Measurements from ENCODE around the gene KCNJ14. TPM values are rescaled to one million over a fixed set of nuclear protein-coding genes. Genes with fewer than 3 reads are reported as not detected.

Gene KCNJ14
- total RNA-seq, 4 donors from 2014 or later = 0.44 to 4.1 (median 1.5) TPM

DNA sequence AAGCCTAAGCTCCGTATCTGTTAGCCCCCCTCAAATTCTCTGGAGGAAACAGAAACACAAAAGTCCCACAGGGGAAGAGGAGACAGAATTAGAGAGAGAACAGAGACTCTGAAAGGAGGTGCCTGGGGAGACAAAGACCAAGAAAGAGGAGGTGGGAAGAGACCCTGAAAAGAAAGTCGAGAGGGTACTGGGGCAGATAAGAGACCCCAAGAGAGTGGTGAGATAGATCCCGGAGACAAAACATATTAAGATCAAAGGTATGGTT, 10.5 kb upstream of the KCNJ14 start:
- Histone ChIP-seq H3K9me3 (no peaks in the 10 kb centered on the region), H3K4me3 (peak overlapping the region in 3 of 4 donors; percentile 79 to 90 (median 84)), H3K4me1 (peaks cover 0 to 38% (median 18%) of the 10 kb centered on the region in 4 donors), H3K27me3 (peaks cover 0 to 25% of the 10 kb centered on the region in 2 donors), H3K27ac (peak overlapping the region in 3 of 4 donors; percentile 73 to 96 (median 96)), H3K36me3 (peaks cover 0 to 28% (median 8%) of the 10 kb centered on the region in 3 donors)
- 14 to 29% methylated on average over 3 of the region's 3 CpGs for WGBS, 2 donors
- TF ChIP-seq EP300 (IDR thresholded peaks at IDR 0.05) (no peak), POLR2A (IDR thresholded peaks at IDR 0.05) (no peak)
- TF ChIP-seq, protein P1, sequence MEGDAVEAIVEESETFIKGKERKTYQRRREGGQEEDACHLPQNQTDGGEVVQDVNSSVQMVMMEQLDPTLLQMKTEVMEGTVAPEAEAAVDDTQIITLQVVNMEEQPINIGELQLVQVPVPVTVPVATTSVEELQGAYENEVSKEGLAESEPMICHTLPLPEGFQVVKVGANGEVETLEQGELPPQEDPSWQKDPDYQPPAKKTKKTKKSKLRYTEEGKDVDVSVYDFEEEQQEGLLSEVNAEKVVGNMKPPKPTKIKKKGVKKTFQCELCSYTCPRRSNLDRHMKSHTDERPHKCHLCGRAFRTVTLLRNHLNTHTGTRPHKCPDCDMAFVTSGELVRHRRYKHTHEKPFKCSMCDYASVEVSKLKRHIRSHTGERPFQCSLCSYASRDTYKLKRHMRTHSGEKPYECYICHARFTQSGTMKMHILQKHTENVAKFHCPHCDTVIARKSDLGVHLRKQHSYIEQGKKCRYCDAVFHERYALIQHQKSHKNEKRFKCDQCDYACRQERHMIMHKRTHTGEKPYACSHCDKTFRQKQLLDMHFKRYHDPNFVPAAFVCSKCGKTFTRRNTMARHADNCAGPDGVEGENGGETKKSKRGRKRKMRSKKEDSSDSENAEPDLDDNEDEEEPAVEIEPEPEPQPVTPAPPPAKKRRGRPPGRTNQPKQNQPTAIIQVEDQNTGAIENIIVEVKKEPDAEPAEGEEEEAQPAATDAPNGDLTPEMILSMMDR (IDR thresholded peaks at IDR 0.05) = no peak
- DNase-seq (ENCODE audit: low spot score in 2 of 2) = no peak

DNA sequence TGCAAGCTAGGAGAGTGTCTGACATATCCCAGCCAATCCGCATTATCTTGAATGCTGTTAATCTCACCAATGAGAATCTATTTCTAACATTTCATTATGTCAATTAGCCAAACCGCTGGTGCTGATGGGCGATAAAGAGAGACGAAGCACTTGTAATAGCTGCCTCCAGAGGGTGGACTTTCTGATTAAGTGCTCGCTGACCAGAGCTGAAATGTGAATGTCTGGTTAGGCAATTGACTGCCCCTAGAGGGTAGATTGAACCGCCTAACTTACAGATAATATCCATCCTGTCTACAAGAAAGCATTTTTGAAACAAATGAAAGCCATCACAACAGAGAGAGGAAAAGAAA, 10.1 kb upstream of the KCNJ14 start:
- WGBS, 2 donors = 1 to 2% methylated on average over 6 of the region's 6 CpGs
- TF ChIP-seq EP300 (IDR thresholded peaks at IDR 0.05) = no peak
- TF ChIP-seq, protein P1 (IDR thresholded peaks at IDR 0.05) = peak; percentile 13 to 69 (median 65)
- H3K9me3 ChIP-seq = no peaks in the 10 kb centered on the region
- H3K4me1 ChIP-seq = peaks cover 0 to 38% (median 18%) of the 10 kb centered on the region in 4 donors
- peak in 1 of 2 donors; percentile 49 for DNase-seq (ENCODE audit: low spot score in 2 of 2)
- H3K27ac ChIP-seq = peak overlapping the region; percentile 66 to 96 (median 84)
- H3K36me3 ChIP-seq = peaks cover 0 to 32% (median 11%) of the 10 kb centered on the region in 3 donors
- peaks cover 0 to 25% of the 10 kb centered on the region in 2 donors for H3K27me3 ChIP-seq
- peak overlapping the region; percentile 51 to 90 (median 82) for H3K4me3 ChIP-seq

DNA sequence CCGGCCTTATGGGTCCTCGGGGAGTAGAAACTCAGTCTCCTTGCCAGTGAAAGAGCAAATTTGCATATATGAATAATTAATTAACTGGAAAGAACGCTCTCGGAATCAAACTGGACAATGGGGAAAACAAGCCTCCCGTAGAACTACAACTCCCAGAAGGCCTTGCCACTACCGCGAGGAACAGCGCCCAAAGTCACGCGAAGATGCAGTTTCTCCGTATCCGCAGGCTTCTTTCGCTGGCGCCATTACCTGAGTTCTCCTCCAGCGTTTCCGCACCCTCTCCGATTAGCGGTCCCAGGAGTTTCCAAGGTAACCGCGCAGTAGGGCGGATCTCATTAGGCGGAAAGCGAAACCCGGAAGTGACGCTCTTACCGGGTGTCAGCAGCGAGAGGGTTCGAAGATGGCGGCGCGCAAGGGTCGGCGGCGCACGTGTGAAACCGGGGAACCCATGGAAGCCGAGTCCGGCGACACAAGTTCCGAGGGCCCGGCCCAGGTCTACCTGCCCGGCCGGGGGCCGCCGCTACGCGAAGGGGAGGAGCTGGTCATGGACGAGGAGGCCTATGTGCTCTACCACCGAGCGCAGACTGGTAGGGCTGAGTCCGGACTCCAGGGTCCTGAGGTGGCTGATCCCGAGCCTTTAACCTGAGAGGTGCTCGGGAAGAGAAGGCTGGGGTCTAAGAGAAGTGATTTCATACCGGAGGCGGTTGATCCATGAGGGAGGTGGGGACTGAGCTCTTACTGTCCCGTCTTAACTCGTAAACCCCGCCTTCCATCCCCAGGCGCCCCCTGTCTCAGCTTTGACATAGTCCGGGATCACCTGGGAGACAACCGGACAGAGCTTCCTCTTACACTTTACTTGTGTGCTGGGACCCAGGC, 9.5 kb upstream of the KCNJ14 start, which contains the start of gene GRWD1:
Gene GRWD1, plus strand, starts transcription at position 378 of the 876 bp plus-strand sequence. Its CDS starts 23 bp downstream, at position 401.
- peaks cover 0 to 38% (median 17%) of the 10 kb centered on the region in 3 donors for H3K36me3 ChIP-seq
- peaks cover 0 to 38% (median 18%) of the 10 kb centered on the region in 4 donors for H3K4me1 ChIP-seq
- H3K27ac ChIP-seq = peak within 1 kb of the TSS; percentile 66 to 96 (median 84)
- peaks cover 0 to 22% of the 10 kb centered on the region in 2 donors for H3K27me3 ChIP-seq
- DNase-seq (ENCODE audit: low spot score in 2 of 2) = peak; percentile 79 to 88
- TF ChIP-seq POLR2A (IDR thresholded peaks at IDR 0.05) = peak in 1 of 2 donors; percentile 50
- peak; percentile 87 to 93 for TF ChIP-seq EP300 (IDR thresholded peaks at IDR 0.05)
- TF ChIP-seq, protein P1 (IDR thresholded peaks at IDR 0.05) = peak in 2 of 5 experiments; percentile 1 to 31
- peak within 1 kb of the TSS; percentile 51 to 90 (median 82) for H3K4me3 ChIP-seq
- H3K9me3 ChIP-seq = no peaks in the 10 kb centered on the region
- 0% methylated on average over 38 to 60 of the region's 61 CpGs for WGBS, 2 donors

DNA sequence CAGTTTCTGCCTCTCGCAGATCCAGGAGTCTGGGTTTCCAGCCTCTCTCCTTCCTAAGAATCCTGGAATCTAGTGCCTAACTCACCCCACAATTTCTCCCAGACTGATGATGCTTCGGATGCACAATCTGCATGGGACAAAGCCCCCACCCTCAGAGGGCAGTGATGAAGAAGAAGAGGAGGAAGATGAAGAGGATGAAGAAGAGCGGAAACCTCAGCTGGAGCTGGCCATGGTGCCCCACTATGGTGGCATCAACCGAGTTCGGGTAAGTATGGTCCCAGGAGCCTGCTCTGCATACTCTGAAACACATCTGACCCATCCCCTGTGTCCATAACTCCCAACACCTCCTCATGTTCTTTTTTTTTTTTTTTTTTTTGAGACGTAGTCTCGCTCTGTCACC, 8.8 kb upstream of the KCNJ14 start:
- Histone ChIP-seq H3K27me3 (peaks cover 0 to 15% of the 10 kb centered on the region in 2 donors), H3K4me3 (peak overlapping the region; percentile 51 to 90 (median 82)), H3K27ac (peak overlapping the region in 2 of 4 donors; percentile 73 to 96), H3K36me3 (peaks cover 0 to 46% (median 25%) of the 10 kb centered on the region in 3 donors), H3K9me3 (no peaks in the 10 kb centered on the region), H3K4me1 (peaks cover 0 to 38% (median 18%) of the 10 kb centered on the region in 4 donors)
- DNase-seq (ENCODE audit: low spot score in 2 of 2) = no peak
- no peak for TF ChIP-seq EP300 (IDR thresholded peaks at IDR 0.05)
- TF ChIP-seq POLR2A (IDR thresholded peaks at IDR 0.05) = no peak
- TF ChIP-seq, protein P1 (IDR thresholded peaks at IDR 0.05) = no peak
- 77 to 86% methylated on average over 7 of the region's 7 CpGs for WGBS, 2 donors

DNA sequence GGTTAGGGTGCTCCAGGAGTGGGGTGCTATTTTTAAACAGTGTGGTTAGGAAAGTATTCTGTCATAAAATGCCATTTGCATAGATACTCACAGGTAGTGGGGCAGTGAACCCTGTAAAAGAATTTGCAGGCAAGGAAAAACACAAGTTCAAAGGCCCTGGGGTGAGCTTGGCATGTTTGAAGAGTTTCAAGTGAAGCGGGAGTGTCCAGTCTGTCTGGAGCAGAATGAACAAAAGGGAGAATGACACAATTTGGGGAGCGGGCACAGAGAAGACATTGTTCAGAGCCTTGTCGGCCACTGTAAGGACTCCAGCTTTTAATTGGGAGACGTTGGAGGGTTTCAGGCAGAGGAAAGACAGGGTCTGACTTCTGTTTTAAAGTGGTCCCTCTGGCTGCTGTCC, 6.8 kb upstream of the KCNJ14 start:
- no peak overlapping the region for H3K4me3 ChIP-seq
- no peak for TF ChIP-seq EP300 (IDR thresholded peaks at IDR 0.05)
- TF ChIP-seq, protein P1 (IDR thresholded peaks at IDR 0.05) = no peak
- no peak for TF ChIP-seq POLR2A (IDR thresholded peaks at IDR 0.05)
- no peaks in the 10 kb centered on the region for H3K9me3 ChIP-seq
- peaks cover 0 to 44% (median 18%) of the 10 kb centered on the region in 4 donors for H3K4me1 ChIP-seq
- no peak overlapping the region for H3K27ac ChIP-seq
- DNase-seq (ENCODE audit: low spot score in 2 of 2) = no peak
- peaks cover 0 to 65% (median 37%) of the 10 kb centered on the region in 3 donors for H3K36me3 ChIP-seq
- H3K27me3 ChIP-seq = peaks cover 0 to 7% of the 10 kb centered on the region in 2 donors
- WGBS, 2 donors = 61 to 69% methylated on average over 4 of the region's 4 CpGs

Data from tibial nerve (tissue), 4 donors.